Measurements from ENCODE around the gene AKAP9.

AKAP9 gene

GRCh38 chr7:92052684-92053083, 112.0 kb downstream of the AKAP9 start:
- TF ChIP-seq GABPA (IDR thresholded peaks at IDR 0.05; ENCODE audit: low read depth) (no peak), CTCF (IDR thresholded peaks at IDR 0.05; ENCODE audit: insufficient read depth, low read length) (no peak), SPI1 (IDR thresholded peaks at IDR 0.05; ENCODE audit: borderline replicate concordance, low read depth) (no peak), REST (IDR thresholded peaks at IDR 0.05; ENCODE audit: insufficient replicate concordance, low read depth) (no peak), POLR2AphosphoS5 (IDR thresholded peaks at IDR 0.05; ENCODE audit: low read depth) (no peak)
- Histone ChIP-seq H3K27ac (replicated peaks) (0 out of 2 replicates have a peak overlapping the region, but pooled peaks have one; percentile 2), H3K27me3 (ENCODE audit: insufficient read depth, poor library complexity, severe bottlenecking) (no peaks in the 10 kb centered on the region), H3K4me3 (replicated peaks; ENCODE audit: insufficient read depth, low read length) (no peak overlapping the region)
- DNase-seq (ENCODE audit: low read depth in 1 of 2, low spot score in 1 of 2) = peak in 1 of 2 experiments; percentile 18

- Histone ChIP-seq H3K27me3 (ENCODE audit: insufficient read depth, poor library complexity, severe bottlenecking) (no peaks in the 10 kb centered on the region), H3K4me3 (replicated peaks; ENCODE audit: insufficient read depth, low read length) (no peak overlapping the region), H3K27ac (replicated peaks) (no peak overlapping the region)
- peak; percentile 24; the same call in 1 of the 2 replicates for TF ChIP-seq SPI1 (IDR thresholded peaks at IDR 0.05; ENCODE audit: borderline replicate concordance, low read depth)
- no peak for TF ChIP-seq REST (IDR thresholded peaks at IDR 0.05; ENCODE audit: insufficient replicate concordance, low read depth)
- no peak for TF ChIP-seq GABPA (IDR thresholded peaks at IDR 0.05; ENCODE audit: low read depth)
- DNase-seq (ENCODE audit: low read depth in 1 of 2, low spot score in 1 of 2) = peak in 1 of 2 experiments; percentile 13
Observed at GRCh38 chr7:92053312-92053711, 112.7 kb downstream of the AKAP9 start.

GRCh38 chr7:92056286-92056685, 115.6 kb downstream of the AKAP9 start:
- no peak overlapping the region for H3K27ac ChIP-seq (replicated peaks)
- H3K27me3 ChIP-seq (ENCODE audit: insufficient read depth, poor library complexity, severe bottlenecking) = no peaks in the 10 kb centered on the region
- H3K4me3 ChIP-seq (replicated peaks; ENCODE audit: insufficient read depth, low read length) = no peak overlapping the region
- no peak for DNase-seq (ENCODE audit: low read depth in 1 of 2, low spot score in 1 of 2)
- TF ChIP-seq SPI1 (IDR thresholded peaks at IDR 0.05; ENCODE audit: borderline replicate concordance, low read depth) = no peak
- no peak for TF ChIP-seq CTCF (IDR thresholded peaks at IDR 0.05; ENCODE audit: insufficient read depth, low read length)
- no peak for TF ChIP-seq REST (IDR thresholded peaks at IDR 0.05; ENCODE audit: insufficient replicate concordance, low read depth)
- no peak for TF ChIP-seq GABPA (IDR thresholded peaks at IDR 0.05; ENCODE audit: low read depth)
- TF ChIP-seq POLR2AphosphoS5 (IDR thresholded peaks at IDR 0.05; ENCODE audit: low read depth) = no peak

Data from HL-60 (cell line).